ENCODE measurements around the gene AEN. TPM values are rescaled to one million over a fixed set of nuclear protein-coding genes. Genes with fewer than 3 reads are reported as not detected.

The AEN gene
- total RNA-seq, 2 donors from 2014 or later, result 64.7 to 76.4 TPM

DNA sequence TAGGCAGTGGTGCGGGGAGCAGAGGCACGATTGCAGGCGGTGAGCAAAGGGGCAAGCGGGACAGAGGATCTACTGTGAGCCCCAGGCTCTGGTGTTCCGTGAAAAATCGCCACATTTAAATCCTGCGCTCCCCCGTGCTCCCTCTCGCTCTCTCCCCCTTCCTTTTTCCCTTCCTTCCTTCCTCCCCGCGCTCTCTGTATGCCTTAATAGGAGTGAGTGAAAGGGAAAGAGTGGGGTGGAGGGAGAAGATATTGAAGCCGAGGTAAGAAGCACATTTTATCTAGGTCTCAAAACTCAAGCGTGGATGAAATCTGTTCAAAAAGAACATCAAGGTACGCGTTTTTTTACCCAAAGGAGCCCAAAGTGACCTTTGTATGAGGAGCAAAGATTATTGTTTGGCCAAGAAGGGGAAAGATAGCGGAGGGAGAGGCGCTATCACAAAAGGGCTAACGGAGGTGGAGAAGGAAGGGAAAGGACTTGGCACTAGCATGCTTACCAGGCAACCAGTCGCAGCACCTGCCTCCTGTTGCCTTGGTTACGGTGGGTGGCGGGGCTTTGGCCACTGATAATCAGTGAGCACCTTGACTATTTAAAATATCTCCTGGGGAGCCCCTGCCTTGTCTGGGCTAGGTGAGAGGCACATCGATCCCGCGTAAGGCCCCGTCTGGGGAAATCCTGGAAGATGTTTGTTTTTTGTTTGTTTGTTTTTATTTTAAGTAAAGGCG, 14.9 kb upstream of the AEN start:
- DNase-seq, result peak; percentile 75
- H3K9me3 ChIP-seq (ENCODE audit: control insufficient read depth, low read length), result no peaks in the 10 kb centered on the region
- Mint-ChIP-seq H3K36me3 (ENCODE audit: low read depth) (peaks cover 37% of the 10 kb centered on the region), H3K27me3 (ENCODE audit: insufficient read depth) (peaks cover 52% of the 10 kb centered on the region), H3K9me3 (no peaks in the 10 kb centered on the region), H3K4me3 (peak overlapping the region; percentile 55), H3K4me1 (peaks cover 44% of the 10 kb centered on the region), H3K27ac (no peak overlapping the region)
- peaks cover 29% of the 10 kb centered on the region for H3K4me1 ChIP-seq (ENCODE audit: control insufficient read depth, insufficient read depth, low read length)
- peaks cover 92% of the 10 kb centered on the region for H3K36me3 ChIP-seq (ENCODE audit: control insufficient read depth, insufficient read depth, low read length)
- no peak overlapping the region for H3K27ac ChIP-seq (ENCODE audit: low read depth, low read length)
- WGBS, 2 experiments (ENCODE audit: insufficient coverage in 1 of 2, insufficient read length in 1 of 2), result 36 to 44% methylated on average over 8 to 23 of the region's 26 CpGs
- TF ChIP-seq, protein P1, sequence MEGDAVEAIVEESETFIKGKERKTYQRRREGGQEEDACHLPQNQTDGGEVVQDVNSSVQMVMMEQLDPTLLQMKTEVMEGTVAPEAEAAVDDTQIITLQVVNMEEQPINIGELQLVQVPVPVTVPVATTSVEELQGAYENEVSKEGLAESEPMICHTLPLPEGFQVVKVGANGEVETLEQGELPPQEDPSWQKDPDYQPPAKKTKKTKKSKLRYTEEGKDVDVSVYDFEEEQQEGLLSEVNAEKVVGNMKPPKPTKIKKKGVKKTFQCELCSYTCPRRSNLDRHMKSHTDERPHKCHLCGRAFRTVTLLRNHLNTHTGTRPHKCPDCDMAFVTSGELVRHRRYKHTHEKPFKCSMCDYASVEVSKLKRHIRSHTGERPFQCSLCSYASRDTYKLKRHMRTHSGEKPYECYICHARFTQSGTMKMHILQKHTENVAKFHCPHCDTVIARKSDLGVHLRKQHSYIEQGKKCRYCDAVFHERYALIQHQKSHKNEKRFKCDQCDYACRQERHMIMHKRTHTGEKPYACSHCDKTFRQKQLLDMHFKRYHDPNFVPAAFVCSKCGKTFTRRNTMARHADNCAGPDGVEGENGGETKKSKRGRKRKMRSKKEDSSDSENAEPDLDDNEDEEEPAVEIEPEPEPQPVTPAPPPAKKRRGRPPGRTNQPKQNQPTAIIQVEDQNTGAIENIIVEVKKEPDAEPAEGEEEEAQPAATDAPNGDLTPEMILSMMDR (conservative IDR thresholded peaks at IDR 0.05), result no peak
- H3K4me3 ChIP-seq (ENCODE audit: low read length), result no peak overlapping the region
- peaks cover 36% of the 10 kb centered on the region for H3K27me3 ChIP-seq (ENCODE audit: control insufficient read depth, insufficient read depth, low read length, poor library complexity, severe bottlenecking)
- no peak overlapping the region for H3K9ac ChIP-seq (ENCODE audit: extremely low read depth, low read length, poor library complexity, severe bottlenecking)

DNA sequence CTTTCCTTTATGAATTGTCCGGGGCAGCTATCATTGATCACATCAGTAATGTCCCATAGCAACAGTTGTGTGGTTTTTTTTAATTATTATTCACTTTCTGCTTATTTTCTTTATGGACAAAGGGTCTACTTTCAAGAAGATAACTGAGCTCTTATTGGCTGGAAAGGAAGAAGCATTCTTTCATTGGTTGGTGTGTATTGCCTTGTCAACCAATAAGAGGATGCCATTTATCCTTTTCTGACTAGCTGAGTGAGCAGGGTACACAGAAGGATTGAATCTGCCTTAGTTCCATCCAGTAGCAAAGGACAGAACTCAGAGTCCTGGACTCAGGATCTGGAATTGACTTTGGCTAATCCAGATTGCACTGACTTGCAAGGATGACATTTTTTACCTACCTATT, 13.2 kb upstream of the AEN start:
- Mint-ChIP-seq H3K27me3 (ENCODE audit: insufficient read depth) (peaks cover 44% of the 10 kb centered on the region), H3K36me3 (ENCODE audit: low read depth) (peaks cover 41% of the 10 kb centered on the region), H3K9me3 (no peaks in the 10 kb centered on the region), H3K4me1 (peaks cover 59% of the 10 kb centered on the region), H3K4me3 (no peak overlapping the region), H3K27ac (no peak overlapping the region)
- no peak for DNase-seq
- no peak overlapping the region for H3K9ac ChIP-seq (ENCODE audit: extremely low read depth, low read length, poor library complexity, severe bottlenecking)
- peaks cover 90% of the 10 kb centered on the region for H3K36me3 ChIP-seq (ENCODE audit: control insufficient read depth, insufficient read depth, low read length)
- H3K27ac ChIP-seq (ENCODE audit: low read depth, low read length), result no peak overlapping the region
- no peak overlapping the region for H3K4me3 ChIP-seq (ENCODE audit: low read length)
- TF ChIP-seq, protein P1 (conservative IDR thresholded peaks at IDR 0.05), result no peak
- peaks cover 34% of the 10 kb centered on the region for H3K27me3 ChIP-seq (ENCODE audit: control insufficient read depth, insufficient read depth, low read length, poor library complexity, severe bottlenecking)
- no peaks in the 10 kb centered on the region for H3K9me3 ChIP-seq (ENCODE audit: control insufficient read depth, low read length)
- 100% methylated on average over 1 of the region's 1 CpG; no CpG with 5 or more reads in 1 of the 2 experiments for WGBS, 2 experiments (ENCODE audit: insufficient coverage in 1 of 2, insufficient read length in 1 of 2)
- H3K4me1 ChIP-seq (ENCODE audit: control insufficient read depth, insufficient read depth, low read length), result peaks cover 43% of the 10 kb centered on the region

DNA sequence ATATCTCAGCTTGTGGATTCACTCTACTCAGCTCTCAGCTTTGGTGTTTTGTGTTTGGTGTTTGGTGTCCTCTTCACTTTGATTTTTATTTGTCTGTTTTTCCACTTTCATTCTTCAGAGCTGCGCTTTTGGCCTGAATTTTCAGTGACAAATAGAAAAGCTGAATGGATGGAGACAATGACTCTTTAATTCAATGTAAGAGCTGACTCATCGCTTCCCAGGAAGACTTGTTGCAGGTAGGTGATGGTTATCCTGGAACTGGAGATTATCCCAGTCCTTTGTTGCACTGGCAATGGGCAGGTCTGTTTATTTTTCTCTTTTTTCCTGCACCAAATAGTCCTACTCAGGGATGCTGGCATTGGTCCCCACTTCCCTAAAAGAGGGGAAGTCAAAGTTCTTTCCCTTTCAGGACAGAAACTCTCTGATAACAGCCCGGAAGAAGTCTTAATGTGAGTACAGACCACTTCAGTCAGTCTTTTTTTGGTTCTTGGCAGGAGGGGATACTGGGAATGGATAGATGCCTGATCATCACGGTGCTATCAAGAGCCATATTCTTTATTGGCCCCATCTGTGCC, 12.4 kb upstream of the AEN start:
- no peak overlapping the region for H3K27ac ChIP-seq (ENCODE audit: low read depth, low read length)
- WGBS, 2 experiments (ENCODE audit: insufficient coverage in 1 of 2, insufficient read length in 1 of 2), result 83 to 91% methylated on average over 4 of the region's 4 CpGs

More for the DNA sequence above, 12.4 kb upstream of the AEN start:
- Mint-ChIP-seq H3K4me1 (peaks cover 62% of the 10 kb centered on the region), H3K27me3 (ENCODE audit: insufficient read depth) (peaks cover 38% of the 10 kb centered on the region), H3K4me3 (no peak overlapping the region), H3K36me3 (ENCODE audit: low read depth) (peaks cover 38% of the 10 kb centered on the region), H3K9me3 (no peaks in the 10 kb centered on the region), H3K27ac (no peak overlapping the region)
- no peak for DNase-seq
- Histone ChIP-seq H3K4me1 (ENCODE audit: control insufficient read depth, insufficient read depth, low read length) (peaks cover 43% of the 10 kb centered on the region), H3K27me3 (ENCODE audit: control insufficient read depth, insufficient read depth, low read length, poor library complexity, severe bottlenecking) (peaks cover 26% of the 10 kb centered on the region), H3K36me3 (ENCODE audit: control insufficient read depth, insufficient read depth, low read length) (peaks cover 88% of the 10 kb centered on the region), H3K4me3 (ENCODE audit: low read length) (no peak overlapping the region), H3K9me3 (ENCODE audit: control insufficient read depth, low read length) (no peaks in the 10 kb centered on the region), H3K9ac (ENCODE audit: extremely low read depth, low read length, poor library complexity, severe bottlenecking) (no peak overlapping the region)
- TF ChIP-seq, protein P1 (conservative IDR thresholded peaks at IDR 0.05), result no peak
